ENCODE measurements around the gene KRT33B. TPM values are rescaled to one million over a fixed set of nuclear protein-coding genes. Genes with fewer than 3 reads are reported as not detected.

Gene KRT33B
- polyA plus RNA-seq, 1 donor (not counting 4 experiments of a cell fraction or from before 2014, with no cell fraction given): 0.21 TPM

- no peak for TF ChIP-seq EZH2 (IDR thresholded peaks at IDR 0.05; ENCODE audit: low read length)
- TF ChIP-seq, protein P1, sequence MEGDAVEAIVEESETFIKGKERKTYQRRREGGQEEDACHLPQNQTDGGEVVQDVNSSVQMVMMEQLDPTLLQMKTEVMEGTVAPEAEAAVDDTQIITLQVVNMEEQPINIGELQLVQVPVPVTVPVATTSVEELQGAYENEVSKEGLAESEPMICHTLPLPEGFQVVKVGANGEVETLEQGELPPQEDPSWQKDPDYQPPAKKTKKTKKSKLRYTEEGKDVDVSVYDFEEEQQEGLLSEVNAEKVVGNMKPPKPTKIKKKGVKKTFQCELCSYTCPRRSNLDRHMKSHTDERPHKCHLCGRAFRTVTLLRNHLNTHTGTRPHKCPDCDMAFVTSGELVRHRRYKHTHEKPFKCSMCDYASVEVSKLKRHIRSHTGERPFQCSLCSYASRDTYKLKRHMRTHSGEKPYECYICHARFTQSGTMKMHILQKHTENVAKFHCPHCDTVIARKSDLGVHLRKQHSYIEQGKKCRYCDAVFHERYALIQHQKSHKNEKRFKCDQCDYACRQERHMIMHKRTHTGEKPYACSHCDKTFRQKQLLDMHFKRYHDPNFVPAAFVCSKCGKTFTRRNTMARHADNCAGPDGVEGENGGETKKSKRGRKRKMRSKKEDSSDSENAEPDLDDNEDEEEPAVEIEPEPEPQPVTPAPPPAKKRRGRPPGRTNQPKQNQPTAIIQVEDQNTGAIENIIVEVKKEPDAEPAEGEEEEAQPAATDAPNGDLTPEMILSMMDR (optimal IDR thresholded peaks at IDR 0.05 in 1 of 3, IDR thresholded peaks at IDR 0.05 in 1 of 3, conservative IDR thresholded peaks at IDR 0.05 in 1 of 3; ENCODE audit: extremely low read depth in 1 of 3, insufficient read depth in 2 of 3, low read length in 3 of 3): no peak
- Histone ChIP-seq H2AFZ (ENCODE audit: control insufficient read depth, low read length) (no peak overlapping the region), H3K4me2 (ENCODE audit: control insufficient read depth, extremely low read depth, insufficient read depth, low read depth, low read length) (peak overlapping the region; percentile 40), H3K36me3 (ENCODE audit: control insufficient read depth in 2 of 2, extremely low read depth in 1 of 2, insufficient read depth in 2 of 2, low read length in 2 of 2) (no peaks in the 10 kb centered on the region), H3K9me1 (ENCODE audit: control insufficient read depth, extremely low read depth, insufficient read depth, low read length) (no peaks in the 10 kb centered on the region), H3K4me1 (ENCODE audit: control insufficient read depth, extremely low read depth, insufficient read depth, low read length) (peaks cover 15% of the 10 kb centered on the region), H3K79me2 (ENCODE audit: control insufficient read depth, insufficient read depth, low read length) (no peaks in the 10 kb centered on the region), H3K27ac (ENCODE audit: control insufficient read depth, insufficient read depth, low read length) (peak overlapping the region; percentile 43), H3K4me3 (ENCODE audit: control insufficient read depth in 2 of 3, extremely low read depth in 1 of 3, insufficient read depth in 2 of 3, low read depth in 1 of 3, low read length in 3 of 3) (peak overlapping the region in 1 of 3 experiments; percentile 9), H4K20me1 (ENCODE audit: control insufficient read depth, extremely low read depth, insufficient read depth, low read length) (no peaks in the 10 kb centered on the region), H3K27me3 (ENCODE audit: control insufficient read depth, extremely low read depth, insufficient read depth, low read length) (no peaks in the 10 kb centered on the region), H3K9me3 (ENCODE audit: control insufficient read depth, low read depth, low read length) (no peaks in the 10 kb centered on the region), H3K9ac (ENCODE audit: control insufficient read depth, extremely low read depth, insufficient read depth, low read length) (peak overlapping the region; percentile 24)
- FAIRE-seq: peak; percentile 23
- no peak for DNase-seq (ENCODE audit: low read depth, low spot score)
- dilution Hi-C loops (cut with MboI; ENCODE audit: extremely low pct_ligation_motif_present, low sequenced_read_pairs): no loop called here
Observed at GRCh38 chr17:41339571-41340172, 29.9 kb downstream of the KRT33B start.

GRCh38 chr17:41338961-41339485, 30.6 kb downstream of the KRT33B start:
- TF ChIP-seq, protein P1 (optimal IDR thresholded peaks at IDR 0.05 in 1 of 3, IDR thresholded peaks at IDR 0.05 in 1 of 3, conservative IDR thresholded peaks at IDR 0.05 in 1 of 3; ENCODE audit: extremely low read depth in 1 of 3, insufficient read depth in 2 of 3, low read length in 3 of 3): no peak
- TF ChIP-seq EZH2 (IDR thresholded peaks at IDR 0.05; ENCODE audit: low read length): no peak
- Histone ChIP-seq H3K27me3 (ENCODE audit: control insufficient read depth, extremely low read depth, insufficient read depth, low read length) (no peaks in the 10 kb centered on the region), H3K9ac (ENCODE audit: control insufficient read depth, extremely low read depth, insufficient read depth, low read length) (peak overlapping the region; percentile 47), H3K4me2 (ENCODE audit: control insufficient read depth, extremely low read depth, insufficient read depth, low read depth, low read length) (peak overlapping the region; percentile 55), H3K36me3 (ENCODE audit: control insufficient read depth in 2 of 2, extremely low read depth in 1 of 2, insufficient read depth in 2 of 2, low read length in 2 of 2) (no peaks in the 10 kb centered on the region), H4K20me1 (ENCODE audit: control insufficient read depth, extremely low read depth, insufficient read depth, low read length) (no peaks in the 10 kb centered on the region), H3K9me3 (ENCODE audit: control insufficient read depth, low read depth, low read length) (no peaks in the 10 kb centered on the region), H3K27ac (ENCODE audit: control insufficient read depth, insufficient read depth, low read length) (peak overlapping the region; percentile 69), H2AFZ (ENCODE audit: control insufficient read depth, low read length) (peak overlapping the region; percentile 53), H3K79me2 (ENCODE audit: control insufficient read depth, insufficient read depth, low read length) (no peaks in the 10 kb centered on the region), H3K4me1 (ENCODE audit: control insufficient read depth, extremely low read depth, insufficient read depth, low read length) (peaks cover 15% of the 10 kb centered on the region), H3K4me3 (ENCODE audit: control insufficient read depth in 2 of 3, extremely low read depth in 1 of 3, insufficient read depth in 2 of 3, low read depth in 1 of 3, low read length in 3 of 3) (no peak overlapping the region), H3K9me1 (ENCODE audit: control insufficient read depth, extremely low read depth, insufficient read depth, low read length) (no peaks in the 10 kb centered on the region)
- dilution Hi-C loops (cut with MboI; ENCODE audit: extremely low pct_ligation_motif_present, low sequenced_read_pairs): no loop called here
- FAIRE-seq (peak; percentile 82), DNase-seq (ENCODE audit: low read depth, low spot score) (no peak)
